ENCODE results near the gene ZNF628.

The ZNF628 gene

GRCh38 chr19:55530996-55531395 lies 54.6 kb downstream of the ZNF628 start:
- DNase-seq (ENCODE audit: low read depth), result no peak
